Esophagus squamous epithelium (tissue), 5 donors: ENCODE data around the gene OPCML. TPM values are rescaled to one million over a fixed set of nuclear protein-coding genes. Genes with fewer than 3 reads are reported as not detected.

Experiments used
- DNase-seq: peaks from one replicate; lab custom pipeline; 2025; lab: John Stamatoyannopoulos, UW
- H3K27ac ChIP-seq, 4 donors: fragments of 200-600 bp; sonication (generic); one replicate each; pipeline ENCODE4 v1.5.1; 2016 to 2019; ENCODE audit warnings: mild to moderate bottlenecking in 1 of 4
- H3K27me3 ChIP-seq, 4 donors: fragments of 200-600 bp; sonication (generic); 1 replicate in 3 of 4; 2 replicates in 1 of 4; pipeline versions ENCODE4 v1.5.1 to v1.6.0; 2017 to 2021; ENCODE audit warnings: antibody characterized with exemption in 1 of 4
- H3K36me3 ChIP-seq, 3 donors: fragments of 200-600 bp; sonication (generic); one replicate each; pipeline ENCODE4 v1.5.1; 2016 to 2019
- H3K4me1 ChIP-seq, 3 donors: fragments of 200-600 bp; sonication (generic); one replicate each; pipeline ENCODE4 v1.5.1; 2017 to 2019
- H3K4me3 ChIP-seq, 4 donors: fragments of 200-600 bp; sonication (generic); 1 replicate in 3 of 4; 2 replicates in 1 of 4; pipeline ENCODE4 v1.5.1; 2016 to 2019; ENCODE audit warnings: mild to moderate bottlenecking in 2 of 4, moderate library complexity in 1 of 4
- H3K9me3 ChIP-seq, 3 donors: fragments of 200-600 bp; sonication (generic); one replicate each; pipeline ENCODE4 v1.5.1; 2016 to 2019
- POLR2A ChIP-seq, 4 donors: fragments of 450-650 bp; IDR thresholded peaks; one replicate each; pipeline ENCODE4 v1.6.1; 2017; ENCODE audit warnings: antibody characterized with exemption in 4 of 4, mild to moderate bottlenecking in 4 of 4, moderate library complexity in 3 of 4
- WGBS, 2 donors: methylation state at CpG; one replicate each; pipeline ENCODE4 v1.1.5; 2018; 5-methylcytosine and 5-hydroxymethylcytosine counted together
- intact Hi-C: fragments of 100-400 bp; cut with DNase I; formaldehyde crosslinking; loops from one replicate; pipeline ENCODE4 v1.15.0; 2022
- total RNA-seq, 4 donors: library from RNA; depleted of rRNA; stranded (reverse); fragments of >200 nt; gene quantifications; one replicate each; pipeline ENCODE4 v1.1.0, GENCODE V29; 2016
- TF ChIP-seq, protein P1 (sequence below), 6 experiments: fragments of 450-650 bp in 4 of 6; fragments of 200-600 bp in 2 of 6; sonication (generic) in 2 of 6; IDR thresholded peaks; one replicate each; pipeline ENCODE4 v1.5.1; 2016 to 2019; ENCODE audit warnings: antibody characterized with exemption in 6 of 6, mild to moderate bottlenecking in 4 of 6, moderate library complexity in 4 of 6
- donor health status: DM: yes; HTN: yes; CAD: no.

OPCML gene
- total RNA-seq, 4 donors from 2014 or later, result under 0.01 TPM; not detected in 3

DNA sequence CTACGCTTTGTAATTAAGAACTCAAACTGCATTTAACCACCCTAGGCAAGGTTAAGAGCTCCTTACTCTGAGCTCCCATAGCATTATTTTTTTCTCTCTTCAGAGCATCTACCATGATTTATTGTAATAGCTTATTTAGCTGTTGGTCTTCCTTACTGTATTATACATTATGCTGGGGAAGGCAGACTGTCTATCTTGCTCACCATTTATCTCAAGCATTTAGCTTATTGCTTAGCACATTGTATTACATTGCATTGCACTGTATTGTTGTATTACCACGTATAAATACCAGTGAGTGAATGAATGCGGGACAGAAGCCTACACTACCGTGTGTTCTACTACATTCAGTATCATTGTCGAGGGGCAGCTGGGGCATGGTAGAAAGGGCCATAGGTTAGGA is 324.3 kb downstream of the OPCML start:
- intact Hi-C loops, result no loop called here
- 83 to 86% methylated on average over 5 of the region's 5 CpGs for WGBS, 2 donors
- Histone ChIP-seq H3K9me3 (no peaks in the 10 kb centered on the region), H3K4me3 (no peak overlapping the region), H3K36me3 (no peaks in the 10 kb centered on the region), H3K27ac (no peak overlapping the region), H3K4me1 (no peaks in the 10 kb centered on the region), H3K27me3 (no peaks in the 10 kb centered on the region)
- DNase-seq, result no peak
- TF ChIP-seq, protein P1, sequence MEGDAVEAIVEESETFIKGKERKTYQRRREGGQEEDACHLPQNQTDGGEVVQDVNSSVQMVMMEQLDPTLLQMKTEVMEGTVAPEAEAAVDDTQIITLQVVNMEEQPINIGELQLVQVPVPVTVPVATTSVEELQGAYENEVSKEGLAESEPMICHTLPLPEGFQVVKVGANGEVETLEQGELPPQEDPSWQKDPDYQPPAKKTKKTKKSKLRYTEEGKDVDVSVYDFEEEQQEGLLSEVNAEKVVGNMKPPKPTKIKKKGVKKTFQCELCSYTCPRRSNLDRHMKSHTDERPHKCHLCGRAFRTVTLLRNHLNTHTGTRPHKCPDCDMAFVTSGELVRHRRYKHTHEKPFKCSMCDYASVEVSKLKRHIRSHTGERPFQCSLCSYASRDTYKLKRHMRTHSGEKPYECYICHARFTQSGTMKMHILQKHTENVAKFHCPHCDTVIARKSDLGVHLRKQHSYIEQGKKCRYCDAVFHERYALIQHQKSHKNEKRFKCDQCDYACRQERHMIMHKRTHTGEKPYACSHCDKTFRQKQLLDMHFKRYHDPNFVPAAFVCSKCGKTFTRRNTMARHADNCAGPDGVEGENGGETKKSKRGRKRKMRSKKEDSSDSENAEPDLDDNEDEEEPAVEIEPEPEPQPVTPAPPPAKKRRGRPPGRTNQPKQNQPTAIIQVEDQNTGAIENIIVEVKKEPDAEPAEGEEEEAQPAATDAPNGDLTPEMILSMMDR (IDR thresholded peaks at IDR 0.05), result no peak
- TF ChIP-seq POLR2A (IDR thresholded peaks at IDR 0.05), result no peak

DNA sequence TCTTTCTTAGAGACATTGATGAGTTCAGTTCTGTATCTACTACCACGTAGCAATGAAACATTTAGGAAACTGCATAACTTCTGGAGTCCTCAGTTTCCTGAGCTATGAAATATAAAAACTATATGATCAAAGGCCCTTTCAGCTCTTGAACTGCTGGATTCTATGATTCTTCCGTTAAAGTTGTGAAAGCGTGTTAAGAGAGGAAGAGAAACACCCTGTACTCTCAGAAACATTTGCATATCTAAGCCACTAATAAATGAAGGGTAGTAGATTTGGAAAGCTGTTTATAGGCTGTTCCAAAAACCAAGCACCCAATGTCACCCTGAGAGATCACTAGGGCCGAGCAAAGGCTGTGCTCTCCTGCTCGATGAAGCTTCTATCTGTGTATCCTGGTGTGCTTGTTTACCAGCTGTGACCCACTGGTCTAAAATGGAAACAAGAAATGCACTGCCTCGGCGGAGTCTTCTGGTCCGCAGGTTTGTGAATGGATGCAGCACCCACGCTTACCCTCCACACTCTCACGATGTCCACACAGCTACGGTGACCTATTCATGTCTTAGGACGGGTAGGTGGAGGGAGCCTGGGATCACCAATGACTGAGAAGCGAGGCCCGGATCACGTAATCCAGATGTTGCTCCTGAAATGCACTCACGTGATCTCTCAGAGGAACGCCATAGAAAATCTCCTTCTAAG is 325.8 kb downstream of the OPCML start:
- intact Hi-C loops, result no loop called here
- no peak for DNase-seq
- TF ChIP-seq POLR2A (IDR thresholded peaks at IDR 0.05), result no peak
- TF ChIP-seq, protein P1 (IDR thresholded peaks at IDR 0.05), result no peak
- no peak overlapping the region for H3K4me3 ChIP-seq
- no peaks in the 10 kb centered on the region for H3K9me3 ChIP-seq
- no peak overlapping the region for H3K27ac ChIP-seq
- no peaks in the 10 kb centered on the region for H3K27me3 ChIP-seq
- no peaks in the 10 kb centered on the region for H3K36me3 ChIP-seq
- 77 to 84% methylated on average over 8 to 11 of the region's 17 CpGs for WGBS, 2 donors
- H3K4me1 ChIP-seq, result no peaks in the 10 kb centered on the region

GRCh38 chr11:133204158-133204557 is 328.1 kb downstream of the OPCML start:
- 71 to 77% methylated on average over 3 of the region's 3 CpGs for WGBS, 2 donors
- no peak for TF ChIP-seq POLR2A (IDR thresholded peaks at IDR 0.05)
- TF ChIP-seq, protein P1 (IDR thresholded peaks at IDR 0.05), result no peak
- DNase-seq, result no peak
- Histone ChIP-seq H3K4me3 (no peak overlapping the region), H3K27me3 (no peaks in the 10 kb centered on the region), H3K4me1 (no peaks in the 10 kb centered on the region), H3K36me3 (no peaks in the 10 kb centered on the region), H3K9me3 (no peaks in the 10 kb centered on the region), H3K27ac (no peak overlapping the region)
- intact Hi-C loops, result no loop called here

GRCh38 chr11:133202816-133203215 is 329.5 kb downstream of the OPCML start:
- 76 to 83% methylated on average over 2 to 7 of the region's 8 CpGs for WGBS, 2 donors

DNA sequence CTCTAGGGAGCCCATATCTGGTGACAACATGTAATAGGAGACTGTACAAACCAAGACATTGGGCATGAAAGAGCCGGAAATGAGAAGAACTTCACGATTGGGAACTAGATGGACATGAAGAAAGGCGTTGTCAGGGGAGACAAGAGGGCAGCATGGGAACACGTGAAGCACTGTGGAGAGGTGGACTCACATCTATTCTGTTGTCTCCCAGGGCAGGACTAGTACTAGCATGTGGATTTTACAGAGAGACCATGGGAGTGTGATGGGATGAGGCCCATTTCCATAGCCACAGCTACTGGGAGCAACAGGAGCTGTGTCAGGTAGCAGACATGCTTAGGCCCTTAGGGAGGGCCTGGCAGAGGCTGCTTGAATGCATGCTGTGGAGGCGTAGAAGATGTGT is 333.9 kb downstream of the OPCML start:
- Histone ChIP-seq H3K36me3 (no peaks in the 10 kb centered on the region), H3K9me3 (no peaks in the 10 kb centered on the region), H3K27me3 (peaks cover 0 to 11% (median 0%) of the 10 kb centered on the region in 4 donors), H3K4me1 (no peaks in the 10 kb centered on the region), H3K4me3 (no peak overlapping the region), H3K27ac (no peak overlapping the region)
- WGBS, 2 donors, result 86% methylated on average over 5 of the region's 5 CpGs
- intact Hi-C loops, result no loop called here
- DNase-seq, result no peak
- TF ChIP-seq, protein P1 (IDR thresholded peaks at IDR 0.05), result no peak
- TF ChIP-seq POLR2A (IDR thresholded peaks at IDR 0.05), result no peak

More at GRCh38 chr11:133202816-133203215, 329.5 kb downstream of the OPCML start:
- intact Hi-C loops, result no loop called here
- no peaks in the 10 kb centered on the region for H3K36me3 ChIP-seq
- H3K4me1 ChIP-seq, result no peaks in the 10 kb centered on the region
- no peak for DNase-seq
- H3K27me3 ChIP-seq, result no peaks in the 10 kb centered on the region
- TF ChIP-seq, protein P1 (IDR thresholded peaks at IDR 0.05), result no peak
- TF ChIP-seq POLR2A (IDR thresholded peaks at IDR 0.05), result no peak
- H3K4me3 ChIP-seq, result no peak overlapping the region
- no peaks in the 10 kb centered on the region for H3K9me3 ChIP-seq
- H3K27ac ChIP-seq, result no peak overlapping the region
